K562 (cell line): ENCODE measurements around the gene SERHL2. TPM values are rescaled to one million over a fixed set of nuclear protein-coding genes. Genes with fewer than 3 reads are reported as not detected.

Experiments used
- CBFB ChIP-seq: sonication (generic); formaldehyde crosslinking; IDR thresholded peaks from 2 replicates; pipeline ENCODE4 v1.4.0; 2020; ENCODE audit warnings: mild to moderate bottlenecking, missing genetic modification reagents
- CXXC5 ChIP-seq: fragments of 250-450 bp; sonication (Bioruptor Pico); IDR thresholded peaks from 2 replicates; pipeline ENCODE4 v1.8.0; 2022; ENCODE audit warnings: inconsistent platforms, mild to moderate bottlenecking, moderate library complexity
- ELF4 ChIP-seq: fragments of 450-650 bp; formaldehyde crosslinking; IDR thresholded peaks from 2 replicates; pipeline ENCODE4 v1.4.0; 2022; ENCODE audit warnings: missing genetic modification characterization
- ETS2 ChIP-seq: IDR thresholded peaks from 2 replicates; pipeline ENCODE4 v1.6.1; 2016; ENCODE audit warnings: borderline replicate concordance, missing genetic modification characterization, mild to moderate bottlenecking, moderate library complexity, missing compliant biosample characterization; ENCODE audit not compliant: poor library complexity, severe bottlenecking
- XRCC4 ChIP-seq: IDR thresholded peaks from one replicate; pipeline ENCODE4 v1.6.1; 2011; ENCODE audit not compliant: insufficient read depth, insufficient read length; ENCODE audit errors: extremely low read depth
- ZNF316 ChIP-seq: fragments of 450-650 bp; IDR thresholded peaks from 2 replicates; pipeline ENCODE4 v1.6.1; 2016
- ZNF444 ChIP-seq: fragments of 250-450 bp; sonication (Bioruptor Pico); IDR thresholded peaks from 2 replicates; pipeline ENCODE4 v1.4.0; 2020; ENCODE audit warnings: mild to moderate bottlenecking, moderate library complexity
- polyA plus RNA-seq, 8 experiments: library from polyadenylated mRNA; depleted of rRNA in 4 of 8; stranded (reverse) in 5 of 8; unstranded in 3 of 8; fragments of >200 nt; fragmentation: Nextera tagmentation in 2 of 8; fragmentation: Illumina TruSeq in 1 of 8; extraction: Ambion mirVana in 2 of 8; extraction: Trizol in 1 of 8; gene quantifications; 2 replicates each; pipeline versions ENCODE4 v1.2.1 to v1.2.3, GENCODE V29; 2011 to 2014; ENCODE audit warnings: inconsistent platforms in 1 of 8, missing spikeins in 1 of 8
- total RNA-seq, 7 experiments: library from RNA; depleted of rRNA in 6 of 7; stranded (reverse); fragments of >200 nt in 6 of 7; fragmentation: Illumina TruSeq in 2 of 7; extraction: Trizol in 2 of 7; gene quantifications; 2 replicates each; pipeline versions ENCODE4 v1.2.1 to v1.2.3, GENCODE V29; 2011 to 2021; ENCODE audit warnings: low replicate concordance in 1 of 7
- TF ChIP-seq, protein P1 (sequence below): fragments of 450-650 bp; IDR thresholded peaks from 2 replicates; pipeline ENCODE4 v1.6.1; 2017; ENCODE audit warnings: antibody characterized with exemption, mild to moderate bottlenecking
- TF ChIP-seq, protein P2 (sequence below): sonication (generic); formaldehyde crosslinking; IDR thresholded peaks from 2 replicates; pipeline ENCODE4 v1.8.0; 2022; ENCODE audit warnings: mild to moderate bottlenecking, missing genetic modification reagents
- TF ChIP-seq, protein P3 (sequence below): fragments of 450-650 bp; formaldehyde crosslinking; IDR thresholded peaks from 2 replicates; pipeline ENCODE4 v1.4.0; 2020; ENCODE audit warnings: mild to moderate bottlenecking, moderate library complexity
- TF ChIP-seq, protein P4 (sequence below), 2 experiments: fragments of 450-650 bp; IDR thresholded peaks; 2 replicates each; pipeline ENCODE4 v1.6.1; 2018; ENCODE audit warnings: mild to moderate bottlenecking in 2 of 2, low read depth in 1 of 2; ENCODE audit not compliant: partially characterized antibody in 2 of 2

The SERHL2 gene
- total and polyA plus RNA-seq, 9 of the 15 experiments (the other 6 are each of a cell fraction or from before 2014, with no cell fraction given) = 19.9 to 62.6 (median 25.2) TPM

DNA sequence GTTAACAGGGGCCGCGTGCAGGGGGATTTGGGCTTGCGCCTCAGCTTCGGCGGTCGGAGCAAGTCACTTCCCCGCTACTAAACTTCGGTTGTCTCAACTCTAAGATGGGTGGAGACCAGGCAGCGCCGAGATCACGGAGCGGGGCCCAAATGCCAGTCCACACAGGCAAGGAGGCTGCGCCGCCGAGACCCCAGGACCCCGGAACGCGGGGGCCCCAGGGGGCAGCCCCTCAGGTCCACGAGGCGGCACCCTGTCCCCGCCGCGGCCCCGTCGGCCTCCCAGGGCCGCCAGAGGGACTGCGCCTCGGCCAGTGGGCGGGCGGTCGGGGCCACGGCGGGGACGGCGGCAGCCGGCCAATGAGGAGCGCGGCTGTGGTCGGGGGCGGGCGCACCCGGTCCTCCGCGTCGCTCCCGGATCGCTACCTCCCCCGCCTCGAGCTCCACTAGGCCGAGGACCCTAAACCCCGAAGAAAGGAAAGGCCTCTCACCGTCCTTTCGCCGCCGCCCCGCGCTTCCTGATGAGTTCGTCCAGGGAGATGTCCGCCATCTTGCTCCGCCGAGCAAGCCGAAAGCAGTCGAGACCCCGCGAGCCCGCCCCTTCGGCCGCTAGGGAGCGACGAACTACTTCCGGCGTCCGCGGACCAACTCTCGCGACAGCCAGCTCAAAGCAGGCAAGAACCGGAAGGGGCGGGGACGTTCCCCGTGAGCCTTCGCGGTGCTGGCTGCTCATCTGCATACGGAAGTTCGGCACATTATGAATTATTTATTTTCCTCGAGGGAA lies 60.7 kb downstream of the SERHL2 start, which contains the start of gene POLDIP3 (continued):
- no peak for TF ChIP-seq ELF4
- TF ChIP-seq, protein P1, sequence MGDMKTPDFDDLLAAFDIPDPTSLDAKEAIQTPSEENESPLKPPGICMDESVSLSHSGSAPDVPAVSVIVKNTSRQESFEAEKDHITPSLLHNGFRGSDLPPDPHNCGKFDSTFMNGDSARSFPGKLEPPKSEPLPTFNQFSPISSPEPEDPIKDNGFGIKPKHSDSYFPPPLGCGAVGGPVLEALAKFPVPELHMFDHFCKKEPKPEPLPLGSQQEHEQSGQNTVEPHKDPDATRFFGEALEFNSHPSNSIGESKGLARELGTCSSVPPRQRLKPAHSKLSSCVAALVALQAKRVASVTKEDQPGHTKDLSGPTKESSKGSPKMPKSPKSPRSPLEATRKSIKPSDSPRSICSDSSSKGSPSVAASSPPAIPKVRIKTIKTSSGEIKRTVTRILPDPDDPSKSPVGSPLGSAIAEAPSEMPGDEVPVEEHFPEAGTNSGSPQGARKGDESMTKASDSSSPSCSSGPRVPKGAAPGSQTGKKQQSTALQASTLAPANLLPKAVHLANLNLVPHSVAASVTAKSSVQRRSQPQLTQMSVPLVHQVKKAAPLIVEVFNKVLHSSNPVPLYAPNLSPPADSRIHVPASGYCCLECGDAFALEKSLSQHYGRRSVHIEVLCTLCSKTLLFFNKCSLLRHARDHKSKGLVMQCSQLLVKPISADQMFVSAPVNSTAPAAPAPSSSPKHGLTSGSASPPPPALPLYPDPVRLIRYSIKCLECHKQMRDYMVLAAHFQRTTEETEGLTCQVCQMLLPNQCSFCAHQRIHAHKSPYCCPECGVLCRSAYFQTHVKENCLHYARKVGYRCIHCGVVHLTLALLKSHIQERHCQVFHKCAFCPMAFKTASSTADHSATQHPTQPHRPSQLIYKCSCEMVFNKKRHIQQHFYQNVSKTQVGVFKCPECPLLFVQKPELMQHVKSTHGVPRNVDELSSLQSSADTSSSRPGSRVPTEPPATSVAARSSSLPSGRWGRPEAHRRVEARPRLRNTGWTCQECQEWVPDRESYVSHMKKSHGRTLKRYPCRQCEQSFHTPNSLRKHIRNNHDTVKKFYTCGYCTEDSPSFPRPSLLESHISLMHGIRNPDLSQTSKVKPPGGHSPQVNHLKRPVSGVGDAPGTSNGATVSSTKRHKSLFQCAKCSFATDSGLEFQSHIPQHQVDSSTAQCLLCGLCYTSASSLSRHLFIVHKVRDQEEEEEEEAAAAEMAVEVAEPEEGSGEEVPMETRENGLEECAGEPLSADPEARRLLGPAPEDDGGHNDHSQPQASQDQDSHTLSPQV = no peak
- TF ChIP-seq CXXC5 = peak; percentile 71
- TF ChIP-seq CBFB (CRISPR knock-in tag) = no peak
- TF ChIP-seq, protein P2, sequence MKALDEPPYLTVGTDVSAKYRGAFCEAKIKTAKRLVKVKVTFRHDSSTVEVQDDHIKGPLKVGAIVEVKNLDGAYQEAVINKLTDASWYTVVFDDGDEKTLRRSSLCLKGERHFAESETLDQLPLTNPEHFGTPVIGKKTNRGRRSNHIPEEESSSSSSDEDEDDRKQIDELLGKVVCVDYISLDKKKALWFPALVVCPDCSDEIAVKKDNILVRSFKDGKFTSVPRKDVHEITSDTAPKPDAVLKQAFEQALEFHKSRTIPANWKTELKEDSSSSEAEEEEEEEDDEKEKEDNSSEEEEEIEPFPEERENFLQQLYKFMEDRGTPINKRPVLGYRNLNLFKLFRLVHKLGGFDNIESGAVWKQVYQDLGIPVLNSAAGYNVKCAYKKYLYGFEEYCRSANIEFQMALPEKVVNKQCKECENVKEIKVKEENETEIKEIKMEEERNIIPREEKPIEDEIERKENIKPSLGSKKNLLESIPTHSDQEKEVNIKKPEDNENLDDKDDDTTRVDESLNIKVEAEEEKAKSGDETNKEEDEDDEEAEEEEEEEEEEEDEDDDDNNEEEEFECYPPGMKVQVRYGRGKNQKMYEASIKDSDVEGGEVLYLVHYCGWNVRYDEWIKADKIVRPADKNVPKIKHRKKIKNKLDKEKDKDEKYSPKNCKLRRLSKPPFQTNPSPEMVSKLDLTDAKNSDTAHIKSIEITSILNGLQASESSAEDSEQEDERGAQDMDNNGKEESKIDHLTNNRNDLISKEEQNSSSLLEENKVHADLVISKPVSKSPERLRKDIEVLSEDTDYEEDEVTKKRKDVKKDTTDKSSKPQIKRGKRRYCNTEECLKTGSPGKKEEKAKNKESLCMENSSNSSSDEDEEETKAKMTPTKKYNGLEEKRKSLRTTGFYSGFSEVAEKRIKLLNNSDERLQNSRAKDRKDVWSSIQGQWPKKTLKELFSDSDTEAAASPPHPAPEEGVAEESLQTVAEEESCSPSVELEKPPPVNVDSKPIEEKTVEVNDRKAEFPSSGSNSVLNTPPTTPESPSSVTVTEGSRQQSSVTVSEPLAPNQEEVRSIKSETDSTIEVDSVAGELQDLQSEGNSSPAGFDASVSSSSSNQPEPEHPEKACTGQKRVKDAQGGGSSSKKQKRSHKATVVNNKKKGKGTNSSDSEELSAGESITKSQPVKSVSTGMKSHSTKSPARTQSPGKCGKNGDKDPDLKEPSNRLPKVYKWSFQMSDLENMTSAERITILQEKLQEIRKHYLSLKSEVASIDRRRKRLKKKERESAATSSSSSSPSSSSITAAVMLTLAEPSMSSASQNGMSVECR = peak; percentile 52; the same call in 1 of the 2 replicates
- no peak for TF ChIP-seq ZNF444 (CRISPR knock-in tag)
- TF ChIP-seq, protein P3, sequence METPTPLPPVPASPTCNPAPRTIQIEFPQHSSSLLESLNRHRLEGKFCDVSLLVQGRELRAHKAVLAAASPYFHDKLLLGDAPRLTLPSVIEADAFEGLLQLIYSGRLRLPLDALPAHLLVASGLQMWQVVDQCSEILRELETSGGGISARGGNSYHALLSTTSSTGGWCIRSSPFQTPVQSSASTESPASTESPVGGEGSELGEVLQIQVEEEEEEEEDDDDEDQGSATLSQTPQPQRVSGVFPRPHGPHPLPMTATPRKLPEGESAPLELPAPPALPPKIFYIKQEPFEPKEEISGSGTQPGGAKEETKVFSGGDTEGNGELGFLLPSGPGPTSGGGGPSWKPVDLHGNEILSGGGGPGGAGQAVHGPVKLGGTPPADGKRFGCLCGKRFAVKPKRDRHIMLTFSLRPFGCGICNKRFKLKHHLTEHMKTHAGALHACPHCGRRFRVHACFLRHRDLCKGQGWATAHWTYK = no peak
- no peak for TF ChIP-seq ZNF316
- TF ChIP-seq, protein P4, sequence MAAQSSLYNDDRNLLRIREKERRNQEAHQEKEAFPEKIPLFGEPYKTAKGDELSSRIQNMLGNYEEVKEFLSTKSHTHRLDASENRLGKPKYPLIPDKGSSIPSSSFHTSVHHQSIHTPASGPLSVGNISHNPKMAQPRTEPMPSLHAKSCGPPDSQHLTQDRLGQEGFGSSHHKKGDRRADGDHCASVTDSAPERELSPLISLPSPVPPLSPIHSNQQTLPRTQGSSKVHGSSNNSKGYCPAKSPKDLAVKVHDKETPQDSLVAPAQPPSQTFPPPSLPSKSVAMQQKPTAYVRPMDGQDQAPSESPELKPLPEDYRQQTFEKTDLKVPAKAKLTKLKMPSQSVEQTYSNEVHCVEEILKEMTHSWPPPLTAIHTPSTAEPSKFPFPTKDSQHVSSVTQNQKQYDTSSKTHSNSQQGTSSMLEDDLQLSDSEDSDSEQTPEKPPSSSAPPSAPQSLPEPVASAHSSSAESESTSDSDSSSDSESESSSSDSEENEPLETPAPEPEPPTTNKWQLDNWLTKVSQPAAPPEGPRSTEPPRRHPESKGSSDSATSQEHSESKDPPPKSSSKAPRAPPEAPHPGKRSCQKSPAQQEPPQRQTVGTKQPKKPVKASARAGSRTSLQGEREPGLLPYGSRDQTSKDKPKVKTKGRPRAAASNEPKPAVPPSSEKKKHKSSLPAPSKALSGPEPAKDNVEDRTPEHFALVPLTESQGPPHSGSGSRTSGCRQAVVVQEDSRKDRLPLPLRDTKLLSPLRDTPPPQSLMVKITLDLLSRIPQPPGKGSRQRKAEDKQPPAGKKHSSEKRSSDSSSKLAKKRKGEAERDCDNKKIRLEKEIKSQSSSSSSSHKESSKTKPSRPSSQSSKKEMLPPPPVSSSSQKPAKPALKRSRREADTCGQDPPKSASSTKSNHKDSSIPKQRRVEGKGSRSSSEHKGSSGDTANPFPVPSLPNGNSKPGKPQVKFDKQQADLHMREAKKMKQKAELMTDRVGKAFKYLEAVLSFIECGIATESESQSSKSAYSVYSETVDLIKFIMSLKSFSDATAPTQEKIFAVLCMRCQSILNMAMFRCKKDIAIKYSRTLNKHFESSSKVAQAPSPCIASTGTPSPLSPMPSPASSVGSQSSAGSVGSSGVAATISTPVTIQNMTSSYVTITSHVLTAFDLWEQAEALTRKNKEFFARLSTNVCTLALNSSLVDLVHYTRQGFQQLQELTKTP (IDR thresholded peaks at IDR 0.05; ENCODE audit: low read depth in 1 of 2, partially characterized antibody in 2 of 2) = no peak
- TF ChIP-seq XRCC4 = no peak
- TF ChIP-seq ETS2 (tag) = no peak
